Psoas muscle (tissue), 8 donors: ENCODE data around the gene CBFA2T2. TPM values are rescaled to one million over a fixed set of nuclear protein-coding genes. Genes with fewer than 3 reads are reported as not detected.

Experiments used
- ATAC-seq, 4 donors: fragments of 200-7000 bp; cut with Tn5 transposase; one replicate each; pipeline ENCODE4 v1.9.1; 2020; ENCODE audit warnings: moderate library complexity in 3 of 4, mild to moderate bottlenecking in 2 of 4
- DNase-seq, 2 donors: peaks; one replicate each; pipeline ENCODE4 v3.0.0-alpha.2; 2020
- H3K27ac ChIP-seq: fragments of 200-600 bp; one replicate; pipeline ENCODE4 v1.8.0; 2022
- H3K27me3 ChIP-seq, 3 donors: fragments of 200-600 bp in 1 of 3; one replicate each; pipeline versions ENCODE4 v1.6.1 to v1.8.0; 2013 to 2022; ENCODE audit warnings: low read length in 2 of 3, mild to moderate bottlenecking in 2 of 3, moderate library complexity in 1 of 3; ENCODE audit not compliant: insufficient read depth in 3 of 3
- H3K36me3 ChIP-seq, 2 donors: fragments of 200-600 bp in 1 of 2; one replicate each; pipeline versions ENCODE4 v1.6.1 to v1.8.0; 2013 to 2022; ENCODE audit warnings: low read depth in 1 of 2, mild to moderate bottlenecking in 1 of 2, moderate library complexity in 1 of 2; ENCODE audit not compliant: insufficient read depth in 1 of 2
- H3K4me1 ChIP-seq: fragments of 200-600 bp; one replicate; pipeline ENCODE4 v1.8.0; 2022
- H3K4me3 ChIP-seq: fragments of 200-600 bp; one replicate; pipeline ENCODE4 v1.8.0; 2022; ENCODE audit warnings: mild to moderate bottlenecking
- H3K9me3 ChIP-seq: fragments of 200-600 bp; one replicate; pipeline ENCODE4 v1.8.0; 2022
- WGBS, 3 donors: extraction: QIAGEN DNeasy Blood & Tissue Kit; methylation state at CpG; one replicate each; pipeline versions ENCODE4 v1.1.6 to v1.1.7; 2013; 5-methylcytosine and 5-hydroxymethylcytosine counted together
- intact Hi-C, 2 donors: fragments of 100-400 bp; cut with DNase I; formaldehyde crosslinking; loops; one replicate each; pipeline versions ENCODE4 v1.11.0 to v1.14.2; 2022
- polyA plus RNA-seq, 3 donors: library from polyadenylated mRNA; stranded (reverse); fragments of 200-250 nt; gene quantifications; one replicate each; pipeline ENCODE4 v1.2.3, GENCODE V29; 2013
- total RNA-seq, 4 donors: library from RNA; stranded (reverse); fragmentation: NEBNext Ultra II Directional in 2 of 4; extraction: Animal tissue kit (Norgen Biotek cat#: 25700) in 2 of 4; gene quantifications; one replicate each; pipeline versions ENCODE4 v1.2.1 to v1.2.4, GENCODE V29; 2021 to 2023
- TF ChIP-seq, protein P1 (sequence below): fragments of 200-600 bp; IDR thresholded peaks from one replicate; pipeline ENCODE4 v1.8.0; 2022; ENCODE audit warnings: antibody characterized with exemption
- donor health status: healthy with polysubstance abuse.
- donor health status: DM: no; HTN: no; CAD: no; lungs with moderate emphysema.
- donor health status: Bipolar disorder and iron deficiency.
- donor health status: healthy.
- donor health status: DM: yes; HTN: yes; CAD: no.
- donor health status: DM: no; HTN: no; CAD: no.
- donor health status: DM: no; HTN: no; CAD: no.
- donor health status: DM: yes; HTN: yes; CAD: no.

CBFA2T2 gene
- total and polyA plus RNA-seq, 7 donors, result 3.8 to 9.3 (median 7.0) TPM

DNA sequence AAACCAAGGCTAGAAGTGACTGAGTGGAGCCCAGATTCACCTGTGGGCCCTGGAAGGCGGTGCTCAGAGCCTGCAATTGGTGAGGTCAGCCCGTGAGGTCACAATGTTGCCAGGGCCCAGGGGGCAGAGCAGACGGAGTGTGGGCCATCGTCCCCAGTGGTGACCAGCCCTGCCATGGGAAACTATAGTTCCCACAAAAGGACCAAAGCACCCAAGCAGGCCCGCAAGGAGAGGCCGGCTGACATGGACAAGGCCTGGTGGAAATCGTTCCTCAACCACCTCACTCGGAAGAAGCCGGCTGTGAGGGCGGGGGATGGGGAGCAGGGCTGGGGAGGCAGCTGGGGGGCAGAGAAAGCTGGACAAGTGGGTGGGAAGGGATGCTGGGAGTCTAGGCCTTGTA, 172.3 kb downstream of the CBFA2T2 start, which contains the start of gene C20orf144:
Gene C20orf144, plus strand, starts transcription at position 156 of the 400 bp plus-strand sequence. Its CDS starts 19 bp downstream, at position 175.
- 89 to 96% (median 94%) methylated on average over 10 of the region's 10 CpGs for WGBS, 3 donors
- ATAC-seq (no peak), DNase-seq (no peak)
- TF ChIP-seq, protein P1, sequence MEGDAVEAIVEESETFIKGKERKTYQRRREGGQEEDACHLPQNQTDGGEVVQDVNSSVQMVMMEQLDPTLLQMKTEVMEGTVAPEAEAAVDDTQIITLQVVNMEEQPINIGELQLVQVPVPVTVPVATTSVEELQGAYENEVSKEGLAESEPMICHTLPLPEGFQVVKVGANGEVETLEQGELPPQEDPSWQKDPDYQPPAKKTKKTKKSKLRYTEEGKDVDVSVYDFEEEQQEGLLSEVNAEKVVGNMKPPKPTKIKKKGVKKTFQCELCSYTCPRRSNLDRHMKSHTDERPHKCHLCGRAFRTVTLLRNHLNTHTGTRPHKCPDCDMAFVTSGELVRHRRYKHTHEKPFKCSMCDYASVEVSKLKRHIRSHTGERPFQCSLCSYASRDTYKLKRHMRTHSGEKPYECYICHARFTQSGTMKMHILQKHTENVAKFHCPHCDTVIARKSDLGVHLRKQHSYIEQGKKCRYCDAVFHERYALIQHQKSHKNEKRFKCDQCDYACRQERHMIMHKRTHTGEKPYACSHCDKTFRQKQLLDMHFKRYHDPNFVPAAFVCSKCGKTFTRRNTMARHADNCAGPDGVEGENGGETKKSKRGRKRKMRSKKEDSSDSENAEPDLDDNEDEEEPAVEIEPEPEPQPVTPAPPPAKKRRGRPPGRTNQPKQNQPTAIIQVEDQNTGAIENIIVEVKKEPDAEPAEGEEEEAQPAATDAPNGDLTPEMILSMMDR, result no peak
- no peaks in the 10 kb centered on the region for H3K27me3 ChIP-seq
- H3K4me1 ChIP-seq, result peaks cover 22% of the 10 kb centered on the region
- intact Hi-C loops, result no loop called here
- peak within 1 kb of the TSS; percentile 77 for H3K4me3 ChIP-seq
- H3K36me3 ChIP-seq, result peaks cover 0 to 42% of the 10 kb centered on the region in 2 donors
- H3K27ac ChIP-seq, result peak within 1 kb of the TSS; percentile 77
- no peaks in the 10 kb centered on the region for H3K9me3 ChIP-seq

DNA sequence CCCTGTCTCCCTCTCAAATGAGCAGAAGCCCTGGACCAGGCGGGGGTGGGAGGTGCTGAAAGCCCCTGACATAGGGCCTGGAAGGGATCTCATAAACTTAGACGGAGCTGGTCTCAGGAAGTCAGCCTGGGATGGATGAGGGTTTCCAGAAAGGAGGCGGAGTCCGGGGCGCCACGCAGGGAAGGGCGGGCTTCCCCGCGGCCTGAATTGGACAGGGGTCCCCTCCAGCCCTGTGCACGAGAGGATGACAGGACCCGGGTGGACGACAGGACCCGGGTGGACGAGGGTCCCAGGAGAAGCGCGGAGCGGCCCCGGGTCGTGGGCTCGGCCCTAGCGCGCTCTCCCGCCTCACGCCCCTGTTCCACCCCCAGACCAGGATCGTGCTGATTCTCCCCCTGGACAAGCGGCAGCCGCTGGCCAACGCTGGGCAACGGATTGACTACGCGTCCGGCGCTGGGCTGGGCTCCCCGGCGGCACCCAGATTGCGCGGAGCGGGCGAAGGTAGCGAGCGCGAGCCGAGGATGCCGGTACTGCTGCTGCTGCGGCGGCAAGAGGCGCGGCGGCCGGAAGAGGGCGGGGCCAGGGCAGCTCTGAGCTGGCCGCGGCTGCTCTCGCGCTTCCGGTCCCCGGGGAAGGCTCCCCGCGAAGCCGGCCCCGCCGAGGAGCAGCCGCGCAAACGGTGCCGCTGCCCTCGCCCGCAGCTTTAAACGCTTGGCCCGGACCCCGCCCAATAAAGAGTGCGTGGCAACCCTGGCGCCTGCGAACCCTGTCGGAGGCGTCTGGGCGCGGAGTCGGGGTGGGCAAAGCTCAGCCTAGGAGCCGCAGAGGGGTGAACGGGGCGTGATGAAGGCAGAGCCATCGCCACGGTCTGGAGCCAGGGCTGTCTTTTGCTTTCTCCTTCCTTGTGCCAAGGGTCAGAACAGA, 173.5 kb downstream of the CBFA2T2 start:
- H3K27me3 ChIP-seq, result no peaks in the 10 kb centered on the region
- H3K4me1 ChIP-seq, result peaks cover 34% of the 10 kb centered on the region
- no peaks in the 10 kb centered on the region for H3K9me3 ChIP-seq
- peaks cover 0 to 31% of the 10 kb centered on the region in 2 donors for H3K36me3 ChIP-seq
- WGBS, 3 donors, result 1 to 2% (median 1%) methylated on average over 74 to 84 of the region's 84 CpGs
- ATAC-seq (peak; percentile 66 to 73 (median 70)), DNase-seq (peak; percentile 85 to 92)
- intact Hi-C loops, result no loop called here
- H3K27ac ChIP-seq, result peak overlapping the region; percentile 77
- H3K4me3 ChIP-seq, result peak overlapping the region; percentile 77
- TF ChIP-seq, protein P1, result no peak

DNA sequence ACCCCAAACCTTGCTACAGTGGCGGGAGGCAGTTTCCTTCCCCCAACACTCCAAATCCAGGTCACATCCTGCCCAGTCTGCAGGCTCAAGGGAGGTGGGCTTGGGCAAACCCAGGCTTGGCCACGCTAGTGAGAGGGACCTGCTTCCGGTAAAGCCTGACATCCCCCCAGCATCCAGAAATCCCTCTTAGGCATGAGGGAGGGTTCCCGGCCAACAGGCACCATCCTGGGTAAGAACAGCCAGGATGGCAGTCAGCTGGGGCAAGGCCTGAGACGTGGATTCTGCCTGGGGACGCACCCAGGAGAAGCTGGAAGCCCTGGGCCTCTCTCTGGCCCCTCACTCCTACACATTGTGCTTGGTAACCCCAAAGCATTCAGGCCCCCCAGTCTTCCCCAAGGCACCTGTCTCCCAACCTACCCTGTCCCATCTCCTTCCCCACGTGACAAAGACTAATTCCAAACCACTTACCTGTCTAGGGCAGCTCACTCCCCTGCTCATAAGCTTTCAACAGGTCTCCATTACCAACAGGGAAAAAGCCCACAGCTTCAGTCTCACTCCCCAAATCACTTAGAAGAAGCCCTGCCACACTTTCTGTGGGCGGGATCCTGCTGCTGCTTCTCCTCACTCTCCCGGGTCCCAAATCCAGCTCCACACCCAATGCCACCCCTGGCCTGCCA, 174.3 kb downstream of the CBFA2T2 start:
- ATAC-seq, result no peak
- peaks cover 36% of the 10 kb centered on the region for H3K4me1 ChIP-seq
- TF ChIP-seq, protein P1, result no peak
- H3K9me3 ChIP-seq, result no peaks in the 10 kb centered on the region
- 37 to 45% (median 40%) methylated on average over 8 to 9 of the region's 9 CpGs for WGBS, 3 donors
- peak overlapping the region; percentile 77 for H3K27ac ChIP-seq
- intact Hi-C loops, result no loop called here
- H3K27me3 ChIP-seq, result no peaks in the 10 kb centered on the region
- DNase-seq, result no peak
- H3K4me3 ChIP-seq, result peak overlapping the region; percentile 77
- peaks cover 0 to 31% of the 10 kb centered on the region in 2 donors for H3K36me3 ChIP-seq

DNA sequence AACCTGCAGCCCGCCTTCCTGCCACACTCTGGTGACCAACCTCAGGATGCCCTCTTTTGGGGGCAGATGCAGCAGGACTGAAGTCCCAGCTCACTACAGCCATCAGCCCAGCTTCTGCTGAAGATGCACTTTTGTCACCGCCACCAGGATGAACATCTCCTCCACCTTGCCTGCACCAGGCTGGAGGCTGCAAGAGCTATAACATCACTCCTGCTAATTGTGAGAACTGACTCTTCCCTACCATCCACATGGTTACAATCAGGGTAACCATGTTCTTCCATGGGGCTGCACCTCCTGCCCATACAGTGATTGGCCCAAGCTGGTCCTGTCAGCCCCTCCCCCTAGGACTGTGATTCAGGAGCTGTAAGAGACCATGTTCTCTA, 174.9 kb downstream of the CBFA2T2 start:
- Histone ChIP-seq H3K4me1 (peaks cover 36% of the 10 kb centered on the region), H3K27ac (peak overlapping the region; percentile 77), H3K9me3 (no peaks in the 10 kb centered on the region), H3K4me3 (no peak overlapping the region), H3K36me3 (peaks cover 0 to 31% of the 10 kb centered on the region in 2 donors), H3K27me3 (no peaks in the 10 kb centered on the region)
- DNase-seq, result no peak
- ATAC-seq, result no peak
- intact Hi-C loops, result loop anchor here (5.0 kb wide), 3 partner anchors 202 to 262 kb away; partner anchors contain the start of gene CDK5RAP1 (in 1 of the 2)
- WGBS, 3 donors, result 89 to 98% (median 94%) methylated on average over 2 of the region's 2 CpGs
- TF ChIP-seq, protein P1, result no peak
